Peyer's patch (tissue), 4 donors: ENCODE measurements around the gene PDXK. TPM values are rescaled to one million over a fixed set of nuclear protein-coding genes. Genes with fewer than 3 reads are reported as not detected.

Source experiments
- DNase-seq, 3 donors: peaks; one replicate each; pipeline ENCODE4 v3.0.0-alpha.2; 2017 to 2019
- H3K27ac ChIP-seq, 4 donors: fragments of 200-600 bp; sonication (generic); one replicate each; pipeline ENCODE4 v1.5.1; 2016 to 2019
- H3K27me3 ChIP-seq, 2 donors: fragments of 200-600 bp; sonication (generic); one replicate each; pipeline ENCODE4 v1.5.1; 2019
- H3K36me3 ChIP-seq, 3 donors: fragments of 200-600 bp; sonication (generic); one replicate each; pipeline ENCODE4 v1.5.1; 2016 to 2019
- H3K4me1 ChIP-seq, 4 donors: fragments of 200-600 bp; sonication (generic); one replicate each; pipeline ENCODE4 v1.5.1; 2016 to 2019
- H3K4me3 ChIP-seq, 4 donors: fragments of 200-600 bp; sonication (generic); 1 replicate in 3 of 4; 2 replicates in 1 of 4; pipeline ENCODE4 v1.5.1; 2016 to 2019; ENCODE audit warnings: mild to moderate bottlenecking in 1 of 4
- H3K9me3 ChIP-seq, 4 donors: fragments of 200-600 bp; sonication (generic); one replicate each; pipeline ENCODE4 v1.5.1; 2016 to 2019; ENCODE audit warnings: mild to moderate bottlenecking in 1 of 4
- CTCF ChIP-seq, 6 experiments: fragments of 450-650 bp in 4 of 6; fragments of 200-600 bp in 2 of 6; sonication (generic) in 1 of 6; IDR thresholded peaks; one replicate each; pipeline ENCODE4 v1.5.1; 2017 to 2019; ENCODE audit warnings: antibody characterized with exemption in 6 of 6, mild to moderate bottlenecking in 3 of 6, moderate library complexity in 1 of 6
- POLR2A ChIP-seq, 2 donors: fragments of 450-650 bp; IDR thresholded peaks; one replicate each; pipeline ENCODE4 v1.5.1; 2017; ENCODE audit warnings: antibody characterized with exemption in 2 of 2, mild to moderate bottlenecking in 2 of 2, moderate library complexity in 2 of 2
- total RNA-seq, 4 donors: library from RNA; depleted of rRNA; stranded (reverse); fragments of >200 nt; gene quantifications; one replicate each; pipeline ENCODE4 v1.1.0, GENCODE V29; 2016

The PDXK gene
- total RNA-seq, 4 donors from 2014 or later = 83.3 to 206 (median 152) TPM

DNA sequence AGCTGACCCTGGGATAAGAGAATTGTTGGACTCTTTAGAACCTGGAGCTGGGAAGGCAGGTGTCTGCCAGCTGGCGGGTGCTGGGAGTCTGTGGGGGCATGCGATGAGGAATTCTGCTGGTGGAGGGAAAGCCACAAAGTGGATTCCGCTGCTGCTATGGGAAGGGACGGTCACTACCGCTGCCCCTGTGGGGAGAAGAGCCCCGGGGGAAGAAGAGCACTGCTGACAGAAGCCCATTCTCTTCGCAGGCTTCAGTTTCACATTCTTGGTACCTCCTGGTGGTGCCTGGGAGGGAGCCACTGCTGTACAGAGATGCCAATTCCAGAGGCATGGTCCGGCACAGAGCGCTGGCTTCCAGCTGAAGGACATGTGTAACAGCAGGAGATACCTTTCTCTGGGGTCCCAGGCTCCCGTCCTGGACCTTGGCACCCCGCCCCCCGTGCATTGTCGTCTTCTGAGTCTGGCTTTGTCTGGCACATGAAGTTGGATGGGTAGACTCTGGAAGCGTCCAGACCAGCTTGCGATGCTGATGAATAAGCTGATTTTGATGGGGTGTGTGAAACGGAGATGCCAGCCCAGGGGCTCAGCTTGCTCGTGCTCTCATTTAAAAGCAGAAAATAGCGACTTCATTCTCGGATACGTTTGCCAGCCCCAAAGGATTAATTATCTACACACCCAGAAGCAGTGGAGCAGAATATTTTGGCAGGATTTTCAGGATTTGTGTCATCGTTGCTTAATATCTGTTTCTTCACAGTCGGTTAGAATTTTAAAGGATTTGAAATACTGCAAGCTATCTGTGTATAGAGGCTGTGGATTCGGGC is 13.2 kb downstream of the PDXK start:
- Histone ChIP-seq H3K9me3 (no peaks in the 10 kb centered on the region), H3K4me1 (peaks cover 6 to 78% (median 17%) of the 10 kb centered on the region in 4 donors), H3K27ac (peak overlapping the region in 3 of 4 donors; percentile 67 to 85 (median 84)), H3K36me3 (peaks cover 0 to 19% (median 0%) of the 10 kb centered on the region in 3 donors), H3K27me3 (no peaks in the 10 kb centered on the region), H3K4me3 (peak overlapping the region in 2 of 4 donors; percentile 31 to 35)
- DNase-seq = no peak
- TF ChIP-seq POLR2A (IDR thresholded peaks at IDR 0.05) = no peak
- no peak for TF ChIP-seq CTCF (IDR thresholded peaks at IDR 0.05)

GRCh38 chr21:43733060-43733459 is 14.1 kb downstream of the PDXK start:
- Histone ChIP-seq H3K4me3 (peak overlapping the region in 1 of 4 donors; percentile 15), H3K4me1 (peaks cover 3 to 78% (median 9%) of the 10 kb centered on the region in 4 donors)
- TF ChIP-seq CTCF (IDR thresholded peaks at IDR 0.05) (no peak), POLR2A (IDR thresholded peaks at IDR 0.05) (no peak)

DNA sequence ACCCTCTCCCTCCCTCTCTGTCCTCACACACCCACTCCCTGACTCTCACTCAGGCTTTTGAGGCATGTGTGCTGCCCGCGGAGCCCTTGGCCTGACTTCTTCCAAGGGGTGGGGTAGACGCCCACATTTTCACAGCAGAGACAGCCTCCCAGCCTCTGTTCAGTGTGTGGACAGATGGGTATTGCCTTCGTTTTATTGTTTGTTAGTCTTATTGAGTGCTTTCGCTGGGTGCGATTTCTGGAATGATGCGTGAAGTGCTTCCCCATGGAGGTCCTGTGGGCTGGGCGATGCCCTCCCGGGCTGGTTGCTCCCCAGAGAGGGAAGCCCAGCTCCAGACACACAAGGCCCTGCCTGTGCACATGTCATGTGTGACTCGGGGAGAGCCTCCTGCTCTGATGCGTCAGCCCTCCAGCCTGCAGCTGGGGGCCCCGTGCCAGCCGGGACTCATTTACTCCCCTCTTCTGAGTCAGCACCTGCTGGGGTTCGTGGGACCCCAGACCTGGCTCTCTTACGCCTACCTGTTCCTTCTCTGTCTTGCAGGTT is 14.7 kb downstream of the PDXK start:
- peaks cover 0 to 30% (median 0%) of the 10 kb centered on the region in 3 donors for H3K36me3 ChIP-seq
- peaks cover 3 to 74% (median 6%) of the 10 kb centered on the region in 4 donors for H3K4me1 ChIP-seq
- peak overlapping the region in 2 of 4 donors; percentile 15 to 19 for H3K4me3 ChIP-seq
- peak overlapping the region in 3 of 4 donors; percentile 58 to 84 (median 72) for H3K27ac ChIP-seq
- DNase-seq = no peak
- no peaks in the 10 kb centered on the region for H3K27me3 ChIP-seq
- no peaks in the 10 kb centered on the region for H3K9me3 ChIP-seq
- TF ChIP-seq CTCF (IDR thresholded peaks at IDR 0.05) (no peak), POLR2A (IDR thresholded peaks at IDR 0.05) (no peak)

More at GRCh38 chr21:43733060-43733459, 14.1 kb downstream of the PDXK start:
- no peaks in the 10 kb centered on the region for H3K27me3 ChIP-seq
- no peaks in the 10 kb centered on the region for H3K9me3 ChIP-seq
- DNase-seq = no peak
- peaks cover 0 to 28% (median 0%) of the 10 kb centered on the region in 3 donors for H3K36me3 ChIP-seq
- H3K27ac ChIP-seq = peak overlapping the region in 3 of 4 donors; percentile 58 to 84 (median 72)

- Histone ChIP-seq H3K27ac (peak overlapping the region in 3 of 4 donors; percentile 58 to 84 (median 72)), H3K4me3 (peak overlapping the region in 2 of 4 donors; percentile 15 to 19), H3K4me1 (peaks cover 0 to 66% (median 3%) of the 10 kb centered on the region in 4 donors), H3K9me3 (no peaks in the 10 kb centered on the region), H3K27me3 (no peaks in the 10 kb centered on the region), H3K36me3 (peaks cover 0 to 30% (median 0%) of the 10 kb centered on the region in 3 donors)
- peak in 2 of 3 donors; percentile 82 to 90 for DNase-seq
- TF ChIP-seq POLR2A (IDR thresholded peaks at IDR 0.05) = peak; percentile 34 to 50
- TF ChIP-seq CTCF (IDR thresholded peaks at IDR 0.05) = no peak
Observed at GRCh38 chr21:43734131-43734927, 15.4 kb downstream of the PDXK start.

DNA sequence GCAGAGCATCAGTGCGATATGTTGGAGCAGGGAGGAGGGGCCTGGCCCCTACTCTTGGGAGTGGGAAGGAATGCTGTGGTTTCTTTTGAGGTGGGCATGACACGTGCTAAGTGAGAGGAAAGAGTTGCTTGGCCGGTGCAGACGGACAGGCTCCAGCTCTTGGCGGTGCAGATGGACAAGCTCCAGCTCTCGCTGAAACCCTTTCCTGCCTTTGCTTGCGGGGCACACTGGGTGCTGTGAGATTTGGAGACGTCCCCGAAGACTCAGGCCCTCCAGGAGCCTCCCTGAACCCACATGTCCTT is 15.9 kb downstream of the PDXK start:
- DNase-seq = no peak
- peak overlapping the region in 2 of 4 donors; percentile 72 to 84 for H3K27ac ChIP-seq
- TF ChIP-seq CTCF (IDR thresholded peaks at IDR 0.05) (no peak), POLR2A (IDR thresholded peaks at IDR 0.05) (no peak)
- peaks cover 0 to 64% (median 2%) of the 10 kb centered on the region in 4 donors for H3K4me1 ChIP-seq
- no peaks in the 10 kb centered on the region for H3K9me3 ChIP-seq
- no peaks in the 10 kb centered on the region for H3K27me3 ChIP-seq
- H3K36me3 ChIP-seq = peaks cover 0 to 30% (median 0%) of the 10 kb centered on the region in 3 donors
- peak overlapping the region in 1 of 4 donors; percentile 4 for H3K4me3 ChIP-seq
